GM19328 (cell line): Measurements from ENCODE around the gene PALD1.
A peak's percentile ranks its signal among the peaks of the same experiment; 100 is the strongest.
"Not testable (repeated sequence)": the region's sequence is repeated elsewhere in the genome, so short reads cannot be mapped to it uniquely, and the experiment has no call there.

Experiments
- ATAC-seq: cut with Tn5 transposase; IDR thresholded peaks from one replicate; pipeline ENCODE4 v1.9.1; 2021; ENCODE audit warnings: mild to moderate bottlenecking, moderate library complexity; ENCODE audit not compliant: unreplicated experiment

The PALD1 gene

GRCh38 chr10:70568781-70569495 is 90.4 kb downstream of the PALD1 start:
- ATAC-seq = no peak

- no peak for ATAC-seq
Observed at GRCh38 chr10:70571236-70571635, 92.7 kb downstream of the PALD1 start.

- ATAC-seq = no peak
Observed at GRCh38 chr10:70571636-70572439, 93.3 kb downstream of the PALD1 start.

- no peak for ATAC-seq
Observed at GRCh38 chr10:70573599-70574506, 95.3 kb downstream of the PALD1 start.

GRCh38 chr10:70575486-70575873 is 96.9 kb downstream of the PALD1 start:
- ATAC-seq = no peak

- no peak for ATAC-seq
Observed at GRCh38 chr10:70575874-70576802, 97.6 kb downstream of the PALD1 start.

GRCh38 chr10:70576803-70577517 is 98.4 kb downstream of the PALD1 start:
- ATAC-seq = no peak

- peak; percentile 57 for ATAC-seq
Observed at GRCh38 chr10:70578371-70578947, 99.9 kb downstream of the PALD1 start.

GRCh38 chr10:70579234-70580002 is 100.9 kb downstream of the PALD1 start:
- ATAC-seq = no peak

GRCh38 chr10:70581176-70581575 is 102.6 kb downstream of the PALD1 start:
- ATAC-seq = not testable (repeated sequence)

GRCh38 chr10:70582793-70583668 is 104.5 kb downstream of the PALD1 start:
- no peak for ATAC-seq

GRCh38 chr10:70583669-70584037 is 105.1 kb downstream of the PALD1 start:
- no peak for ATAC-seq

- ATAC-seq = no peak
Observed at GRCh38 chr10:70584366-70584765, 105.8 kb downstream of the PALD1 start.

GRCh38 chr10:70584909-70585544 is 106.5 kb downstream of the PALD1 start:
- ATAC-seq = no peak

- ATAC-seq = no peak
Observed at GRCh38 chr10:70585578-70586169, 107.1 kb downstream of the PALD1 start.

GRCh38 chr10:70586348-70586930 is 107.9 kb downstream of the PALD1 start:
- ATAC-seq = no peak
